ENCODE data around the gene RNU6-9.

DNA sequence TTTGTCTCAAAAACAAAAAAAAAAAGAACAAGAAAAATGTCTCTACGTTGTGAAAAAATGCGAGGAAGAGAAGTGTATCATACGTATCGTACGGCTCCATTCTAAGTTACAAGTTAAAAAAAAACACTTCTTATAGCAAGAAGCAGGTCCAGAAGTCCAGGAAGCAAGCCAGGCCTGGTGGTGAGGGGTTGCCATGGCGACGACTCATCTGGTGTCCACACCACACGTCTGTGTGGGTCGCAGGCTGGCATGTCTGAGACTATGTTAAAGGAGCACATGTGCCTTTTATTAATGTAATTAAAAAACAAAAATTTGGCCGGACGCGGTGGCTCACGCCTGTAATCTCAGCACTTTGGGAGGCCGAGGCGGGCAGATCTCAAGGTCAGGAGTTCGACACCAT is 6.2 kb upstream of the RNU6-9 start:
- TF ChIP-seq CTCF (IDR thresholded peaks at IDR 0.05) (no peak), POLR2A (IDR thresholded peaks at IDR 0.05) (no peak), EP300 (IDR thresholded peaks at IDR 0.05) (no peak)

All from suprapubic skin (tissue), 3 donors.